Activated T-helper 2 cell treated with anti-CD3 and anti-CD28 coated beads, Interferon-gamma antibody, Interleukin-2, Interleukin-4, amounts not matched to agents 10 μg/mL and 5 μg/mL and 100 μg/mL, durations not matched to agents 14 hours and 24 hours and 36 hours (primary cell): ENCODE results near the gene SAA2. TPM values are rescaled to one million over a fixed set of nuclear protein-coding genes. Genes with fewer than 3 reads are reported as not detected.
"Not testable (repeated sequence)": the region's sequence is repeated elsewhere in the genome, so short reads cannot be mapped to it uniquely, and the experiment has no call there.

ENCODE experiments used
- DNase-seq: peaks from one replicate; pipeline ENCODE4 v3.0.0; 2021; ENCODE audit warnings: low spot score
- H3K27ac Mint-ChIP-seq: one replicate; pipeline ENCODE4 v1.8.0; 2021; ENCODE audit warnings: mixed read lengths
- H3K27me3 Mint-ChIP-seq: one replicate; pipeline ENCODE4 v1.8.0; 2021; ENCODE audit warnings: low read depth, mixed read lengths
- H3K36me3 Mint-ChIP-seq: one replicate; pipeline ENCODE4 v1.8.0; 2021; ENCODE audit warnings: low read depth, mixed read lengths
- H3K4me1 Mint-ChIP-seq: one replicate; pipeline ENCODE4 v1.8.0; 2021; ENCODE audit warnings: low read depth, mixed read lengths
- H3K4me3 Mint-ChIP-seq: one replicate; pipeline ENCODE4 v1.8.0; 2021; ENCODE audit warnings: low read depth, mild to moderate bottlenecking, moderate library complexity, mixed read lengths
- H3K9me3 Mint-ChIP-seq: one replicate; pipeline ENCODE4 v1.8.0; 2021; ENCODE audit warnings: mixed read lengths
- intact Hi-C: fragments of 100-400 bp; cut with micrococcal nuclease; formaldehyde crosslinking; loops from one replicate; pipeline ENCODE4 v1.15.1; 2023
- total RNA-seq: library from RNA; stranded (reverse); gene quantifications from 2 replicates; pipeline ENCODE4 v1.2.3, GENCODE V29; 2022

SAA2 gene
- total RNA-seq, 1 donor from 2014 or later = not detected

DNA sequence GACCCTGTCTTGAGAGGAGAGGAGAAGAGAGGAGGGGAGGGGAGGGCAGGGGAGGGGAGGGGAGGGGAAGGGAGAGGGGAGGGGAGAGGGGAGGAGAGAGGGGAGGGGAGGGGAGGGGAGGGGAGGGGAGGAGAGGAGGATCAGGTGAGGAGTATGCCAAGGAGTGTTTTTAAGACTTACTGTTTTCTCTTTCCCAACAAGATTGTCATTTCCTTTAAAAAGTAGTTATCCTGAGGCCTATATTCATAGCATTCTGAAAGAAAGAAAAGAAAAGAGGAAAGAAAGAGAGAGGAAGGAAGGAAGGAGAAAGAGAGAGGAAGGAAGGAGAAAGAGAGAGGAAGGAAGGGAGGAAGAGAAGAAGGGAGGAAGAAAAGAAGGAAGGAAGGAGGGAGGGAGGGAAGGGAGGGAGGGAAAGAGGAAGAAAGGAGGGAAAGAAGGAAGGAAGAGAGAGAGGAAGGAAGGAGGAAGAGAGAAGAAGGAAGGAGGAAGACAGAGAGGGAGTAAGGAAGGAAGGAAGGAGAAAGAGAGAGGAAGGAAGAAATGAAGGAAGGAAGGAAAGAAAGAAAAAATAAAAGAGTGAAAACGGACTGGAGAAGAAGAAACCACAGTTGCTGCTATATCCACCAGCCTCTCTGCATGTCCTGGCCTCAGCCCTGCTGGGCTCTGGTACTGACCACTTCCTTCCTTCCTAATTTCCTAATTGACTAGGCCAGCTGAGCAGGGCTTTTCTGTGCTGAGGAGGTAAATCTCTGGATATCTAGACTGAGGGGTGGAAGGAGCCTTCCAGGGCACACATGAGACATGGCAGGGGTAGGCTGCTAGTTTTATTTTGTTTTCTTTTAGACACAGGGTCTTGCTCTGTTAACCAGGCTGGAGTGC is 16.4 kb upstream of the SAA2 start:
- H3K27me3 Mint-ChIP-seq = peaks cover 2% of the 10 kb centered on the region
- H3K27ac Mint-ChIP-seq = no peak overlapping the region
- H3K4me3 Mint-ChIP-seq = no peak overlapping the region
- intact Hi-C loops = no loop called here
- DNase-seq = no peak
- H3K4me1 Mint-ChIP-seq = peaks cover 11% of the 10 kb centered on the region
- H3K36me3 Mint-ChIP-seq = no peaks in the 10 kb centered on the region
- no peaks in the 10 kb centered on the region for H3K9me3 Mint-ChIP-seq

DNA sequence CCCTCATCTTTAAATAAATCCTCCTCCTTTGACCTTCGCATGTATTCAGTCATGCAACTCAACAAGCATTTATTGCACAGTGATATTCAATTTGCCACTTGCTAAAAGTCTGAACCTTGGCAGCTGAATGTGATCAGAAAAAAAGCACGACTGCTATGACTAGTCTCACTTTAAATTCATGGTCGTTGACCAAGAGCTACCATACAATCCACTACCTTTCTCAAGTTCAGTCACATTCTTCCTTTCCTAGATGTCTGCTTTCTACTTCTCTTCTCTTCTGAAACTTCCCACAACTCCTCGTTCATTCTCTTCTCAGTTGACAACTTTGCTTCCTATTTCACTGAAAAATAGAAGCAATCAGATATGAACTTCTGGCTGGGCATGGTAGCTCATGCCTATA is 15.6 kb upstream of the SAA2 start:
- Mint-ChIP-seq H3K4me3 (no peak overlapping the region), H3K4me1 (peaks cover 11% of the 10 kb centered on the region), H3K27me3 (peaks cover 2% of the 10 kb centered on the region), H3K27ac (no peak overlapping the region), H3K9me3 (no peaks in the 10 kb centered on the region), H3K36me3 (no peaks in the 10 kb centered on the region)
- intact Hi-C loops = no loop called here
- DNase-seq = no peak

DNA sequence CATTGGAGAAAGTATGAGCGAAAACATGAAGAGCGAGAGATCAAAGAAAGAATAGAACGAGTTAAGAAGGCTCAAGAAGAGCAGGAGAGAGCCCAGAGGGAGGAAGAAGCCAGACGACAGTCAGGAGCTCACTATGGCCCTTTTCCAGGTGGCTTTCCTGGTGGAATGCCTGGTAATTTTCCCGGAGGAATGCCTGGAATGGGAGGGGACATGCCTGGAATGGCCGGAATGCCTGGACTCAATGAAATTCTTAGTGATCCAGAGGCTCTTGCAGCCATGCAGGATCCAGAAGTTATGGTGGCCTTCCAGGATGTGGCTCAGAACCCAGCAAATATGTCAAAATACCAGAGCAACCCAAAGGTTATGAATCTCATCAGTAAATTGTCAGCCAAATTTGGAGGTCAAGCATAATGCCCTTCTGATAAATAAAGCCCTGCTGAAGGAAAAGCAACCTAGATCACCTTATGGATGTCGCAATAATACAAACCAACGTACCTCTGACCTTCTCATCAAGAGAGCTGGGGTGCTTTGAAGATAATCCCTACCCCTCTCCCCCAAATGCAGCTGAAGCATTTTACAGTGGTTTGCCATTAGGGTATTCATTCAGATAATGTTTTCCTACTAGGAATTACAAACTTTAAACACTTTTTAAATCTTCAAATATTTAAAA is 14.3 kb upstream of the SAA2 start:
- H3K27ac Mint-ChIP-seq, H3K36me3 Mint-ChIP-seq, H3K27me3 Mint-ChIP-seq, H3K9me3 Mint-ChIP-seq, H3K4me3 Mint-ChIP-seq, DNase-seq, intact Hi-C loops: not testable (repeated sequence)
- H3K4me1 Mint-ChIP-seq = peaks cover 11% of the 10 kb centered on the region

DNA sequence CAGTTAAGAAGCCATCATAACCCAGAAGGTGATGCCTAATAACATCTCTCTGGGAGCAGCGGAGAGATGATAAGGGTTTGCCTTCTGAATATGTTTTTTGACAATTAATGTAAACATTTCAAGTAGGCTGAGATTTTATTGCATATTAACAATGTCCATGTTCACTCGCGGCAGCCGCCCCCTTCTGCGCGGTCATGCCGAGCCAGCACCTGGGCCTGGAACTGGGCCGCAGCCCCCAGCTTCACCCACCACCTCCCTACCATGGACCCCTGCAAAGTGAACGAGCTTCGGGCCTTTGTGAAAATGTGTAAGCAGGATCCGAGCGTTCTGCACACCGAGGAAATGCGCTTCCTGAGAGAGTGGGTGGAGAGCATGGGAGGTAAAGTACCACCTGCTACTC is 13.3 kb upstream of the SAA2 start:
- DNase-seq = no peak
- no peak overlapping the region for H3K4me3 Mint-ChIP-seq
- H3K27ac Mint-ChIP-seq = no peak overlapping the region
- H3K36me3 Mint-ChIP-seq = no peaks in the 10 kb centered on the region
- intact Hi-C loops = no loop called here
- no peaks in the 10 kb centered on the region for H3K9me3 Mint-ChIP-seq
- peaks cover 7% of the 10 kb centered on the region for H3K4me1 Mint-ChIP-seq
- peaks cover 5% of the 10 kb centered on the region for H3K27me3 Mint-ChIP-seq

DNA sequence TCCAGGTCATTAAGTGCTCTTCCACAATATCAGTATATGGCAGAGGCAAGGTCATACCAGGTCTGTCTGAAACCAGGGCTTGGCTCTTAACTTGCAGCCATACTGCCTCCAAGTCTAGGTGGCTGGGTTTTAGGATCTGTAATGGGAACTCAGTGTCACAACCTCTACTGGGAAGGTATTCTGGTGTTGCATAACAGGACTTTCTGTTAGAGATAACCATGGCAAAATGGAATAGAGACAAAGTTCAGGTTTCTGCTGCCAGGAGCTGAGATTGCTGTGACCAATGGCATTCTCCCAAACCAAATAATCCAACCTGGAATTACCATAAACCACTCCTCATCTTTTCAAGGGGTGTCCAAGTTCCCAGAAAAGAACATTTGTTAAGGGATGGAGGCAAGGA is 10.8 kb upstream of the SAA2 start:
- Mint-ChIP-seq H3K4me1 (peaks cover 6% of the 10 kb centered on the region), H3K27me3 (peaks cover 8% of the 10 kb centered on the region), H3K9me3 (no peaks in the 10 kb centered on the region), H3K27ac (no peak overlapping the region), H3K36me3 (no peaks in the 10 kb centered on the region), H3K4me3 (no peak overlapping the region)
- intact Hi-C loops = no loop called here
- DNase-seq = no peak

DNA sequence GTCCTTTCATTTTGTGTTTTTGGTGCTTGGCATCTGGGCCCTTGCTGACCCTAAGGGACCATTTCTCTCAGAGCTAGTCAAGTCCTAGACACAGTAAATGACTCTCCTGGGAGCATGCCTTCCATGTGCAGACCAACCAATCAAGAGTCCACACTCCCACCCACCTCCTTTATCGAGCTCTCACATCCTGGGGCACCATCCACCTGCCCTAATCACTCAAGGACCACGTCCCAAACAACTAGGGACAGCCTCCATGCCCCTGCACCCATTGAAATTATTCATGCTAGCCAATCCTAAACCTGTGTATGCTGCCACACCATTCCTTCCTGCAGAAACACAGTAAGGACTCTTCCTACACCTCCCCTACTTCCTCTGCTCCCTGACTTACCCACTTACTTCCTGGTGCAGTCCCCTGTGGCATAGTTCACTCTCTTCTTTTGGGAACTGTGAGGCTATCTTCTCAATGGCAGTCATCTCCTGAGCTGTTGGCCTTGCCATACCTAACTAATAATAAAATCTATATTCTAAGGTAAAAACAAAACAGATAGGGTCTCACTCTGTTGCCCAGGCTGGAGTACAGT is 6.4 kb upstream of the SAA2 start:
- intact Hi-C loops = no loop called here
- Mint-ChIP-seq H3K27ac (no peak overlapping the region), H3K4me1 (peaks cover 7% of the 10 kb centered on the region), H3K9me3 (no peaks in the 10 kb centered on the region), H3K4me3 (no peak overlapping the region), H3K36me3 (no peaks in the 10 kb centered on the region), H3K27me3 (peaks cover 6% of the 10 kb centered on the region)
- DNase-seq = no peak

DNA sequence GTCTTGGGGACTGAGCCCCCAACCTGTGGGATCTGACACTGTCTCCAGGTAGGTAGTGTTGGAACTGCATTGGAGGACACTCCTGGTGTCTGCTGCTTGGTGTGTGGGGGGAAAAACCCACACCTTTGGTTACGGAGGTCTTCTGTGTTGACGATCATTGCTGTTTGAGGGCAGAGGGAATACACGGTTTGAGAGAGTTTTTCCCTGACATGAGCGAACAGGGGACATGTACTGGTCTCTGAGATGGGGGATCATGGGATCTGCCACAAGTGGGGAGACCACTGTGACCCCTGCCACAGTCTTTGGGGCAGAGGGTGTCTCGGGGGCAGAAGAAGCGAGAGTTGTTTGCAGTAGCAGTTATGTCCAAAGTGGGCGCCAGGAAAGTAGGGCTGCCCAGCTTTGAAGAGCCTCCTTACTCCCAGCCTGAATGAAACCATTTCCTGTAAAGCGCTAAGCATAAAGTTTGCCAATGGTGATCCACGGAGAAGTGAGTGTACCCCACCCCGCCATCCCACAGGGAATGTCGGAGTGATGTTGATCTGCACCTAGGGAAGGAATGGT is 5.4 kb upstream of the SAA2 start:
- Mint-ChIP-seq H3K27ac (no peak overlapping the region), H3K9me3 (no peaks in the 10 kb centered on the region), H3K27me3 (peaks cover 6% of the 10 kb centered on the region), H3K4me3 (no peak overlapping the region), H3K36me3 (no peaks in the 10 kb centered on the region), H3K4me1 (peaks cover 7% of the 10 kb centered on the region)
- intact Hi-C loops = no loop called here
- DNase-seq = no peak

DNA sequence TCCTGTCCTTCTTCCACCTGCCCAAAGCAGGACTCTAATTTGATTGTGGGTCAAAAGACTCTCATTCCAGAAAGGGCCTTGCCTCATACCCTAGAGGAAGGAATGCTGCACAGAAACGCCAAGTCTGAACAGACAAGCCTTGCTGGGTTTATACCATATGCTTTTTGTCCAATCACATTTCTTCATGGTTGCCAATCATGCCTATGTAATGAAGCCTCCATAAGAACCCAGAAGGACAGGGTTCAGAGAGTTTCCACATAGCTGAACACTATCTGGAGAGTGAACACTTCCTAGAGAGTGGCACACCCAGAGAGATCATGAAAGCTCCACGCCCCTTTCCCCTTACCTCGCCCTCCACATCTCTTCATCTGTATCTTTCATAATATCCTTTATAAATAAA is 4.8 kb upstream of the SAA2 start:
- Mint-ChIP-seq H3K4me3 (no peak overlapping the region), H3K27me3 (peaks cover 6% of the 10 kb centered on the region), H3K36me3 (no peaks in the 10 kb centered on the region), H3K4me1 (peaks cover 9% of the 10 kb centered on the region), H3K27ac (no peak overlapping the region), H3K9me3 (no peaks in the 10 kb centered on the region)
- intact Hi-C loops = no loop called here
- no peak for DNase-seq

DNA sequence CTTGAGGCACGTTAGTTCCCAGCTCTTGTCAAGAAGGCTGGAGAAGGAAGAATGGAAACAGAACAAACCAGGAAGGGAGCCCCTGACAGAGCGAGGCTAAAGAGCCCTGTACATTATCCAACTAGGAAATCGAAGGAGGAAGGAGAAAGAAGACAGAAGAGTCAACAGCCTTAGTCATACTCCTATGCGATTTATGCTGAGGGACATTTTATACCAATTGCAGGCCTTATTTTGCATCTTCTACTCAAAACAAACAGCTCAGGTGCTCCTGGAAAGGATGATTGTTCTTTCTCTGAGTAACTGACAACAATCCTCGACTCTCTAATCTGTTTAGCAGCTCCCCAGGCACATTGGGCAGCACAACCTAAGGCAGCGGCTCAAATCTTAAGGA is 1.3 kb downstream of the SAA2 start:
- Mint-ChIP-seq H3K4me1 (peaks cover 26% of the 10 kb centered on the region), H3K27me3 (peaks cover 11% of the 10 kb centered on the region)
- not testable (repeated sequence) for H3K27ac Mint-ChIP-seq, DNase-seq, H3K4me3 Mint-ChIP-seq, H3K9me3 Mint-ChIP-seq, H3K36me3 Mint-ChIP-seq
- intact Hi-C loops = loop anchor here (2.0 to 10.0 kb wide), 2 partner anchors 138 to 488 kb away; no protein-coding TSS in a partner anchor

DNA sequence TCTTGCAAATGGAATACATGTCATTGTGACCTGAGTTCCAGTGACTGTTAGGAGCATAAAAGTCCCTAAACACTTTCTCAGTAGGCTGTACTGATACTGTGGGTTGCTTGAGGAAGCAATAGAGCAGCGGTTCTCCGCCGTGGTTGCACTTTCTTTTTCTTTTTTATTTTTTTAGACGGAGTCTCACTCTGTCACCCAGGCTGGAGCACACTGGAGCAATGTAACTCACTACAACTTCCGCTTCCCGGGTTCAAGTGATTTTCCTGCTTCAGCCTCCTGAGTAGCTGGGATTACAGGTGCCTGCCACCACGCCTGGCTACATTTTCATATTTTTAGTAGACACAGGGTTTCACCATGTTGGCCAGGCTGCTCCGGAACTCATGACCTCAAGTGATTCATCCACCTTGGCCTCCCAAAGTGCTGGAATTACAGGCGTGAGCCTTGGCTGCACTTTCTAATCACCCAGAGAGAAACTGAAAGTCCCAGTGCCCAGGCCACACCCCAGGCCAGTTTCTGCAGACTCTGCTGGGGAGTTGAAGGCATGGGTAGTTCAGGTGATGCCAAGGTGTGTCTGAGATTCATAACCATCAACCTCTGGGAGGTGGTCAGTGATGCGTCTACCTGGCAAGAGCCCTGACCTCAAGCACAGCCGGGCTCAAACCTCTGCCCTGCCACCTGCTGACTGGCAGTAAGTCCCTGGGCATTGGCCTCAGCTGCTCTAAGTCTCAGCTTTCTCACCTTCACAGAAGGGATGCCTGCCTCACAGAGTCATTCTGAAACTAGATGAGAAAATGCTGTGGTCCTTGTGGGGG is 1.9 kb downstream of the SAA2 start:
- Mint-ChIP-seq H3K4me3 (peak overlapping the region; percentile 64), H3K4me1 (peaks cover 25% of the 10 kb centered on the region), H3K27me3 (peaks cover 13% of the 10 kb centered on the region), H3K27ac (peak overlapping the region; percentile 69)
- intact Hi-C loops = loop anchor here (2.0 to 10.0 kb wide), 2 partner anchors 138 to 488 kb away; no protein-coding TSS in a partner anchor
- DNase-seq = peak; percentile 24
- H3K9me3 Mint-ChIP-seq, H3K36me3 Mint-ChIP-seq: not testable (repeated sequence)

DNA sequence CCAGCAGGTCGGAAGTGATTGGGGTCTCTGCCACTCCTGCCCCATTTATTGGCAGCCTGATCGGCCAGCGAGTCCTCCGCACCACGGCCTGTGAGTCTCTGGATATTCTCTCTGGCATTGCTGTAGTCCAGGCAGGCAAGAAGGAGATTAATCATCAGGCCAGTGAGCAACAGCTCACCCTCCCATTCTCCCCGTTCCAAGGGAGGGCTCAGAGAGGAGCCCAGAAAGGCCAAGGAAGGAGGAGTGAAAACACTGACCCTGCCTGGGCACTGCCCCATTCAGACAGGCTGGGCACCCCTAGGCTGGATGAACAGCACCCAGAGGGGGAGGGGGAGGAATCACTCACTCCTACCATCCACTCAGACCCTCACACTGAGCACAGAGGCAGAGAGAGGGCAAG is 3.1 kb downstream of the SAA2 start:
- Mint-ChIP-seq H3K4me1 (peaks cover 25% of the 10 kb centered on the region), H3K36me3 (no peaks in the 10 kb centered on the region), H3K4me3 (no peak overlapping the region), H3K27ac (no peak overlapping the region), H3K27me3 (peaks cover 23% of the 10 kb centered on the region), H3K9me3 (no peaks in the 10 kb centered on the region)
- no peak for DNase-seq
- intact Hi-C loops = loop anchor here (2.0 to 10.0 kb wide), 2 partner anchors 77 to 489 kb away; partner anchors contain the start of genes GTF2H1 and HPS5

DNA sequence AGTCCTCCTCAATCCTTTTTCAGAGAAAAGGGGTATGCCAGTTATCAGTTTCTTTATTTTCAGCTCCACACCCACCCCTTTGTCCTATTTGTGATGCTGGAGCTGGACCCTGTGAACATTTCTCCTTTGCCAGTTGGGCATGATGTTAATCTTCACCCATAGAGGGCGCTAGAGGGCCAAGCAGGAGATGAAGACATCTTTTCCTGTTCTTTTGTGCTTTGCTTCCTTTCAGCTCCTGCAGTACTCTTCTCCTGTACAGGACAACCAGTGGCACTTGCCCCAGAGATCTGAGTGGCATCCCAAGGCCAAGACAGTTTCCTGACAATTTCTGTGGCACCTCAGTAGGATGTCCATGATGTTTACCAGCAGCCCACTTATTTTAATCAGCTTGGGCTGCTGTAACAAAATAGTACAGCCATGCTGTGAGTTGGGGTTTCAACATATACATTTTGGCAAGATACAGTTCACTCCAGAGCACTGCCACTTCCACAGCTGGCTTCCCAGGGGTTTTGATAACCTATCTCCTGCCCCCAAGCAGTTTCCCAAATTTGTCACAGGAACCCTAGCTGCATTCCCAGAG is 4.6 kb downstream of the SAA2 start:
- peaks cover 34% of the 10 kb centered on the region for H3K27me3 Mint-ChIP-seq
- intact Hi-C loops = loop anchor here (2.0 to 10.0 kb wide), 4 partner anchors 79 to 491 kb away; partner anchors contain the start of genes GTF2H1, HPS5 and TSG101
- H3K36me3 Mint-ChIP-seq = no peaks in the 10 kb centered on the region
- peak overlapping the region; percentile 54 for H3K27ac Mint-ChIP-seq
- peaks cover 25% of the 10 kb centered on the region for H3K4me1 Mint-ChIP-seq
- no peaks in the 10 kb centered on the region for H3K9me3 Mint-ChIP-seq
- H3K4me3 Mint-ChIP-seq = no peak overlapping the region
- DNase-seq = peak; percentile 63
